Loucy (cell line): ENCODE results near the gene FSIP1.

Experiments
- H2AFZ ChIP-seq: fragments of 200-600 bp; sonication (generic); 2 replicates; pipeline ENCODE4 v1.6.0; 2016; ENCODE audit warnings: antibody characterized with exemption, mild to moderate bottlenecking, low read length, moderate library complexity
- H3F3A ChIP-seq: fragments of 200-600 bp; 2 replicates; pipeline ENCODE4 v1.6.0; 2016; ENCODE audit warnings: antibody characterized with exemption, low read depth, mild to moderate bottlenecking
- H3K27me3 ChIP-seq: fragments of 200-600 bp; sonication (generic); 2 replicates; pipeline ENCODE4 v1.6.1; 2014; ENCODE audit warnings: low read length, mild to moderate bottlenecking; ENCODE audit not compliant: insufficient read depth, poor library complexity, severe bottlenecking
- H3K36me3 ChIP-seq: fragments of 200-600 bp; sonication (generic); 2 replicates; pipeline ENCODE4 v1.6.1; 2016; ENCODE audit warnings: low read length; ENCODE audit not compliant: insufficient read depth
- H3K4me1 ChIP-seq: fragments of 200-600 bp; sonication (generic); 2 replicates; pipeline ENCODE4 v1.5.1; 2014; ENCODE audit warnings: low read length, mild to moderate bottlenecking; ENCODE audit not compliant: insufficient read depth, poor library complexity, severe bottlenecking
- H3K4me2 ChIP-seq: fragments of 200-600 bp; sonication (generic); 2 replicates; pipeline ENCODE4 v1.6.0; 2014; ENCODE audit warnings: antibody characterized with exemption, low read length, low read depth, mild to moderate bottlenecking; ENCODE audit not compliant: poor library complexity, severe bottlenecking
- H3K4me3 ChIP-seq: fragments of 200-600 bp; sonication (generic); 2 replicates; pipeline ENCODE4 v1.5.1; 2014; ENCODE audit warnings: low read length, mild to moderate bottlenecking, mixed read lengths; ENCODE audit not compliant: poor library complexity, severe bottlenecking
- H3K79me2 ChIP-seq: fragments of 200-600 bp; sonication (generic); 2 replicates; pipeline ENCODE4 v1.6.1; 2014; ENCODE audit warnings: low read length; ENCODE audit not compliant: insufficient read depth
- H3K9ac ChIP-seq: fragments of 200-600 bp; sonication (generic); 2 replicates; pipeline ENCODE4 v1.6.0; 2014; ENCODE audit warnings: mild to moderate bottlenecking, low read depth, low read length, moderate library complexity; ENCODE audit not compliant: poor library complexity, severe bottlenecking
- H3K9me2 ChIP-seq: fragments of 200-600 bp; sonication (generic); replicated peaks from 2 replicates; pipeline ENCODE4 v1.6.1; 2016; ENCODE audit warnings: low read depth, low read length, mixed read lengths
- H3K9me3 ChIP-seq: fragments of 200-600 bp; sonication (generic); 2 replicates; pipeline ENCODE4 v1.6.1; 2014; ENCODE audit warnings: mild to moderate bottlenecking, antibody characterized with exemption, low read length, low read depth; ENCODE audit not compliant: insufficient read depth
- H4K20me1 ChIP-seq: fragments of 200-600 bp; sonication (generic); 2 replicates; pipeline ENCODE4 v1.6.0; 2014; ENCODE audit warnings: antibody characterized with exemption, low read length, mild to moderate bottlenecking; ENCODE audit not compliant: insufficient read depth, poor library complexity, severe bottlenecking
- EZH2phosphoT487 ChIP-seq: fragments of 200-600 bp; IDR thresholded peaks from 2 replicates; pipeline ENCODE4 v1.6.1; 2018; ENCODE audit warnings: antibody characterized with exemption, mild to moderate bottlenecking, moderate library complexity, borderline replicate concordance
- TF ChIP-seq, protein P1 (sequence below): fragments of 200-600 bp; sonication (generic); conservative IDR thresholded peaks from 2 replicates; pipeline ENCODE4 v1.5.1; 2014; ENCODE audit warnings: mild to moderate bottlenecking, antibody characterized with exemption, low read length

FSIP1 gene

GRCh38 chr15:39826975-39827374, 44.3 kb upstream of the FSIP1 start:
- no peak overlapping the region for H2AFZ ChIP-seq
- H3K27me3 ChIP-seq = no peaks in the 10 kb centered on the region
- H3K79me2 ChIP-seq = no peaks in the 10 kb centered on the region
- TF ChIP-seq, protein P1, sequence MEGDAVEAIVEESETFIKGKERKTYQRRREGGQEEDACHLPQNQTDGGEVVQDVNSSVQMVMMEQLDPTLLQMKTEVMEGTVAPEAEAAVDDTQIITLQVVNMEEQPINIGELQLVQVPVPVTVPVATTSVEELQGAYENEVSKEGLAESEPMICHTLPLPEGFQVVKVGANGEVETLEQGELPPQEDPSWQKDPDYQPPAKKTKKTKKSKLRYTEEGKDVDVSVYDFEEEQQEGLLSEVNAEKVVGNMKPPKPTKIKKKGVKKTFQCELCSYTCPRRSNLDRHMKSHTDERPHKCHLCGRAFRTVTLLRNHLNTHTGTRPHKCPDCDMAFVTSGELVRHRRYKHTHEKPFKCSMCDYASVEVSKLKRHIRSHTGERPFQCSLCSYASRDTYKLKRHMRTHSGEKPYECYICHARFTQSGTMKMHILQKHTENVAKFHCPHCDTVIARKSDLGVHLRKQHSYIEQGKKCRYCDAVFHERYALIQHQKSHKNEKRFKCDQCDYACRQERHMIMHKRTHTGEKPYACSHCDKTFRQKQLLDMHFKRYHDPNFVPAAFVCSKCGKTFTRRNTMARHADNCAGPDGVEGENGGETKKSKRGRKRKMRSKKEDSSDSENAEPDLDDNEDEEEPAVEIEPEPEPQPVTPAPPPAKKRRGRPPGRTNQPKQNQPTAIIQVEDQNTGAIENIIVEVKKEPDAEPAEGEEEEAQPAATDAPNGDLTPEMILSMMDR = no peak
- TF ChIP-seq EZH2phosphoT487 = no peak
- H3K9me2 ChIP-seq = no peaks in the 10 kb centered on the region
- H3K4me2 ChIP-seq = no peak overlapping the region
- H4K20me1 ChIP-seq = no peaks in the 10 kb centered on the region
- H3F3A ChIP-seq = no peaks in the 10 kb centered on the region
- no peak overlapping the region for H3K9ac ChIP-seq
- no peaks in the 10 kb centered on the region for H3K9me3 ChIP-seq
- H3K4me1 ChIP-seq = peaks cover 3% of the 10 kb centered on the region
- H3K4me3 ChIP-seq = no peak overlapping the region
- H3K36me3 ChIP-seq = no peaks in the 10 kb centered on the region

GRCh38 chr15:39823634-39824033, 41.0 kb upstream of the FSIP1 start:
- H3K4me3 ChIP-seq = no peak overlapping the region
- H3K9ac ChIP-seq = no peak overlapping the region
- H3K4me2 ChIP-seq = no peak overlapping the region
- no peaks in the 10 kb centered on the region for H3K27me3 ChIP-seq
- TF ChIP-seq EZH2phosphoT487 = no peak
- TF ChIP-seq, protein P1 = no peak
- H3K36me3 ChIP-seq = no peaks in the 10 kb centered on the region
- no peaks in the 10 kb centered on the region for H3K9me2 ChIP-seq
- no peaks in the 10 kb centered on the region for H3K9me3 ChIP-seq
- H4K20me1 ChIP-seq = no peaks in the 10 kb centered on the region
- no peaks in the 10 kb centered on the region for H3F3A ChIP-seq
- no peaks in the 10 kb centered on the region for H3K79me2 ChIP-seq
- H3K4me1 ChIP-seq = peaks cover 3% of the 10 kb centered on the region
- no peak overlapping the region for H2AFZ ChIP-seq

DNA sequence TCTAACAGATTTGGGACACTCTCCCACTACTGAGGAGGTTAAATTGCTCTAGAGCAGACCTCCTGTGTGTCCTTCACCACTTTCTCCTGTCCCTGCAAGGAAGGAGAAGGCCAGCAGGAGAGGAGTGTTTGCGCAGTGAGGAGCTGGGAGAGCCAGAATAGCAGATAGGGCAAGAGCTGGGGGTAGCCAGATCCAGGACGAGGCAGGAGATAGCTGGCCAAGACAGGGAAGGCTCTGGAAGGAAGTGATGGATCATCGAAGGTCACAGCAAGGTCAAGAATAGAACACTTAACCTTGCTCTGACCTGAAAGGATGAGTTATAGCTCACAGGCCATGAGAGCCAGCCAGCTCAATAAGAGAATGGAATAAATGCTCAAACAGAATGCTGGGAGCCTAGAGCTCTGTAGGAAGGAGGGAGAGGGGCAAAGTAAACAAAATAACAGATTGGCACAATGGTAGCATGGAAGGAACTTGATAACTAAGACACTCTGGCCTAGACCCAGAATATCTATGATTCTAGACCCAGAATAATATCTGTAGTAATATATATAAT, 37.5 kb upstream of the FSIP1 start:
- Histone ChIP-seq H3K4me3 (no peak overlapping the region), H3K9me2 (no peaks in the 10 kb centered on the region), H3K9me3 (no peaks in the 10 kb centered on the region), H3K4me1 (no peaks in the 10 kb centered on the region), H3F3A (no peaks in the 10 kb centered on the region), H3K4me2 (no peak overlapping the region), H3K9ac (no peak overlapping the region), H4K20me1 (no peaks in the 10 kb centered on the region), H3K27me3 (no peaks in the 10 kb centered on the region), H3K79me2 (no peaks in the 10 kb centered on the region), H2AFZ (no peak overlapping the region), H3K36me3 (no peaks in the 10 kb centered on the region)
- no peak for TF ChIP-seq EZH2phosphoT487
- TF ChIP-seq, protein P1 = no peak
